H9 (cell line): ENCODE data around the gene LIAS. TPM values are rescaled to one million over a fixed set of nuclear protein-coding genes. Genes with fewer than 3 reads are reported as not detected.

Experiments
- DNase-seq: peaks from one replicate; pipeline ENCODE4 v3.0.0-alpha.2; 2017
- H2AFZ ChIP-seq: one replicate; pipeline ENCODE4 v1.6.1; 2013; ENCODE audit warnings: mild to moderate bottlenecking, low read length, control low read depth, moderate library complexity
- H2AK5ac ChIP-seq: 2 replicates; pipeline ENCODE4 v1.6.1; 2013; ENCODE audit warnings: low read length, control low read depth, mixed read lengths; ENCODE audit not compliant: insufficient read length
- H2BK120ac ChIP-seq: one replicate; pipeline ENCODE4 v1.6.1; 2013; ENCODE audit warnings: low read depth, mild to moderate bottlenecking, low read length, control low read depth, inconsistent platforms; ENCODE audit not compliant: poor library complexity, severe bottlenecking
- H2BK12ac ChIP-seq: 2 replicates; pipeline ENCODE4 v1.6.1; 2013; ENCODE audit warnings: low read length, control low read depth, mixed read lengths, low read depth; ENCODE audit not compliant: insufficient read length
- H2BK15ac ChIP-seq: 2 replicates; pipeline ENCODE4 v1.6.1; 2013; ENCODE audit warnings: low read depth, low read length, control low read depth
- H2BK20ac ChIP-seq: one replicate; pipeline ENCODE4 v1.6.1; 2013; ENCODE audit warnings: low read depth, mild to moderate bottlenecking, low read length, control low read depth, inconsistent platforms; ENCODE audit not compliant: poor library complexity, severe bottlenecking
- H2BK5ac ChIP-seq: 2 replicates; pipeline ENCODE4 v1.6.1; 2013; ENCODE audit warnings: low read length, control low read depth, mixed read lengths; ENCODE audit not compliant: insufficient read length
- H3K14ac ChIP-seq: 2 replicates; pipeline ENCODE4 v1.6.1; 2013; ENCODE audit warnings: low read length, control low read depth; ENCODE audit not compliant: insufficient read depth
- H3K18ac ChIP-seq: 2 replicates; pipeline ENCODE4 v1.6.1; 2013; ENCODE audit warnings: low read depth, mild to moderate bottlenecking, mixed read lengths, low read length, control low read depth; ENCODE audit not compliant: insufficient read length
- H3K23ac ChIP-seq: 2 replicates; pipeline ENCODE4 v1.6.1; 2013; ENCODE audit warnings: low read length, control low read depth, mixed read lengths, low read depth; ENCODE audit not compliant: insufficient read length
- H3K23me2 ChIP-seq: 2 replicates; pipeline ENCODE4 v1.6.1; 2013; ENCODE audit warnings: low read depth, mild to moderate bottlenecking, mixed read lengths, low read length, control low read depth; ENCODE audit not compliant: insufficient read length, poor library complexity, severe bottlenecking
- H3K27ac ChIP-seq: 2 replicates; pipeline ENCODE4 v1.5.1; 2013; ENCODE audit warnings: low read length, control low read depth, mixed read lengths, low read depth; ENCODE audit not compliant: insufficient read length
- H3K27me3 ChIP-seq: 2 replicates; pipeline ENCODE4 v1.6.1; 2013; ENCODE audit warnings: low read length, control low read depth, inconsistent platforms; ENCODE audit not compliant: insufficient read depth
- H3K4ac ChIP-seq: 2 replicates; pipeline ENCODE4 v1.6.1; 2013; ENCODE audit warnings: low read depth, mild to moderate bottlenecking, control low read depth, inconsistent platforms, low read length, moderate library complexity
- H3K4me1 ChIP-seq: 2 replicates; pipeline ENCODE4 v1.6.1; 2013; ENCODE audit warnings: low read length, control low read depth, inconsistent platforms; ENCODE audit not compliant: insufficient read depth
- H3K4me2 ChIP-seq: 2 replicates; pipeline ENCODE4 v1.6.1; 2013; ENCODE audit warnings: low read length, control low read depth, mixed read lengths; ENCODE audit not compliant: insufficient read length, insufficient read depth
- H3K56ac ChIP-seq: 2 replicates; pipeline ENCODE4 v1.6.1; 2013; ENCODE audit warnings: low read depth, mild to moderate bottlenecking, mixed read lengths, low read length, control low read depth; ENCODE audit not compliant: insufficient read length
- H3K79me1 ChIP-seq: 2 replicates; pipeline ENCODE4 v1.6.1; 2013; ENCODE audit warnings: low read depth, mild to moderate bottlenecking, moderate library complexity, low read length, control low read depth, inconsistent platforms; ENCODE audit not compliant: insufficient read depth, poor library complexity, severe bottlenecking
- H3K79me2 ChIP-seq: 2 replicates; pipeline ENCODE4 v1.6.1; 2013; ENCODE audit warnings: low read length, control low read depth, inconsistent platforms; ENCODE audit not compliant: insufficient read depth
- H3K9ac ChIP-seq: 2 replicates; pipeline ENCODE4 v1.6.1; 2013; ENCODE audit warnings: low read length, control low read depth, mixed read lengths; ENCODE audit not compliant: insufficient read length; ENCODE audit errors: extremely low read depth
- H3K9me3 ChIP-seq: one replicate; pipeline ENCODE4 v1.6.1; 2013; ENCODE audit warnings: low read depth, low read length, inconsistent platforms; ENCODE audit not compliant: control insufficient read depth
- H3T11ph ChIP-seq: one replicate; pipeline ENCODE4 v1.6.1; 2013; ENCODE audit warnings: mild to moderate bottlenecking, low read length, control low read depth, inconsistent platforms
- H4K20me1 ChIP-seq: one replicate; pipeline ENCODE4 v1.6.1; 2013; ENCODE audit not compliant: control insufficient read depth, insufficient read length, insufficient read depth
- H4K5ac ChIP-seq: 2 replicates; pipeline ENCODE4 v1.6.1; 2013; ENCODE audit warnings: low read depth, mild to moderate bottlenecking, mixed read lengths, low read length, control low read depth; ENCODE audit not compliant: insufficient read length
- H4K8ac ChIP-seq: replicated peaks from 2 replicates; pipeline ENCODE4 v1.6.1; 2013; ENCODE audit warnings: low read length, control low read depth, mixed read lengths, low read depth; ENCODE audit not compliant: insufficient read length
- H4K91ac ChIP-seq: 2 replicates; pipeline ENCODE4 v1.6.1; 2013; ENCODE audit warnings: low read depth, mild to moderate bottlenecking, moderate library complexity, mixed read lengths, low read length, control low read depth; ENCODE audit not compliant: insufficient read length
- H3K27ac Mint-ChIP-seq, 3 experiments: 2 replicates in 2 of 3; 3 replicates in 1 of 3; pipeline ENCODE4 v1.8.0; 2020 to 2021; ENCODE audit warnings: mixed read lengths in 3 of 3, mild to moderate bottlenecking in 1 of 3, moderate library complexity in 1 of 3
- H3K27me3 Mint-ChIP-seq: 2 replicates; pipeline ENCODE4 v1.8.0; 2021; ENCODE audit warnings: low read depth, mild to moderate bottlenecking, moderate library complexity, mixed read lengths
- H3K36me3 Mint-ChIP-seq, 3 experiments: 2 replicates in 2 of 3; 3 replicates in 1 of 3; pipeline ENCODE4 v1.8.0; 2020 to 2021; ENCODE audit warnings: low read depth in 3 of 3, mixed read lengths in 3 of 3; ENCODE audit not compliant: insufficient read depth in 1 of 3
- H3K4me1 Mint-ChIP-seq, 2 experiments: 2 replicates each; pipeline ENCODE4 v1.8.0; 2020; ENCODE audit warnings: mixed read lengths in 2 of 2
- H3K4me3 Mint-ChIP-seq, 2 experiments: 2 replicates in 1 of 2; 3 replicates in 1 of 2; pipeline ENCODE4 v1.8.0; 2020 to 2021; ENCODE audit warnings: mild to moderate bottlenecking in 2 of 2, mixed read lengths in 2 of 2, moderate library complexity in 1 of 2
- H3K9me3 Mint-ChIP-seq, 2 experiments: 2 replicates in 1 of 2; 3 replicates in 1 of 2; pipeline ENCODE4 v1.8.0; 2020; ENCODE audit warnings: mild to moderate bottlenecking in 2 of 2, mixed read lengths in 2 of 2, moderate library complexity in 1 of 2
- CTCF ChIP-seq: fragments of 200-600 bp; sonication (generic); conservative IDR thresholded peaks from 3 replicates; pipeline ENCODE4 v1.8.0; 2021; ENCODE audit warnings: antibody characterized with exemption, mild to moderate bottlenecking
- WGBS: extraction: QIAGEN DNeasy Blood & Tissue Kit; methylation state at CpG from one replicate; pipeline ENCODE4 v1.1.7; 2013; ENCODE audit warnings: missing lambda C conversion rate, low lambda C conversion rate, mixed read lengths; ENCODE audit not compliant: insufficient read length; ENCODE audit errors: extremely low coverage; 5-methylcytosine and 5-hydroxymethylcytosine counted together
- total RNA-seq: library from RNA; stranded (reverse); gene quantifications from 2 replicates; pipeline ENCODE4 v1.2.1, GENCODE V29; 2021

LIAS gene
- total RNA-seq, 1 experiment from 2014 or later, result 18.5 TPM

- no peak overlapping the region for H3K18ac ChIP-seq
- H2BK15ac ChIP-seq, result no peak overlapping the region
- no peak overlapping the region for H3K4me2 ChIP-seq
- H2BK5ac ChIP-seq, result no peak overlapping the region
- H3K23me2 ChIP-seq, result no peaks in the 10 kb centered on the region
- H3K79me1 ChIP-seq, result no peaks in the 10 kb centered on the region
- no peaks in the 10 kb centered on the region for H3K36me3 Mint-ChIP-seq
- H3K9me3 ChIP-seq, result no peaks in the 10 kb centered on the region
- no peak overlapping the region for H3K56ac ChIP-seq
- no peaks in the 10 kb centered on the region for H3K27me3 Mint-ChIP-seq
- H3K27ac ChIP-seq, result no peak overlapping the region
- no peak for DNase-seq
- no peak overlapping the region for H3K4ac ChIP-seq
- H2AFZ ChIP-seq, result no peak overlapping the region
- H3K79me2 ChIP-seq, result no peaks in the 10 kb centered on the region
- no peaks in the 10 kb centered on the region for H4K20me1 ChIP-seq
- peak overlapping the region in 1 of 3 experiments; percentile 15; a peak in 1 of 7 replicates for H3K27ac Mint-ChIP-seq
- H2BK120ac ChIP-seq, result no peak overlapping the region
- WGBS, result no CpG with 5 or more reads among the region's 2 CpGs
- no peaks in the 10 kb centered on the region for H3K4me1 Mint-ChIP-seq
- H4K5ac ChIP-seq, result no peak overlapping the region
- H3K9ac ChIP-seq, result no peak overlapping the region
- no peaks in the 10 kb centered on the region for H3K27me3 ChIP-seq
- no peak overlapping the region for H3K23ac ChIP-seq
- no peak for TF ChIP-seq CTCF
- H4K8ac ChIP-seq, result no peak overlapping the region
- no peak overlapping the region for H2AK5ac ChIP-seq
- H3K4me1 ChIP-seq, result no peaks in the 10 kb centered on the region
- H3K14ac ChIP-seq, result no peak overlapping the region
- H3K9me3 Mint-ChIP-seq, result no peaks in the 10 kb centered on the region
- no peak overlapping the region for H3K4me3 Mint-ChIP-seq
- no peak overlapping the region for H2BK20ac ChIP-seq
- H4K91ac ChIP-seq, result no peak overlapping the region
- H2BK12ac ChIP-seq, result no peak overlapping the region
- no peak overlapping the region for H3T11ph ChIP-seq
Observed at GRCh38 chr4:39415678-39416283, 43.1 kb upstream of the LIAS start.
